ENCODE data around the gene ZMYM4. TPM values are rescaled to one million over a fixed set of nuclear protein-coding genes. Genes with fewer than 3 reads are reported as not detected.

The ZMYM4 gene
- polyA plus RNA-seq, 1 of the 3 experiments (the other 2 are of a cell fraction), result 12.2 TPM

GRCh38 chr1:35298464-35298863 is 30.0 kb downstream of the ZMYM4 start:
- no peaks in the 10 kb centered on the region for H3K4me1 ChIP-seq (ENCODE audit: control insufficient read depth in 1 of 2, insufficient read depth in 2 of 2, low read depth in 1 of 2, low read length in 1 of 2)
- H3K4me3 ChIP-seq (ENCODE audit: low read depth in 2 of 2, low read length in 1 of 2), result no peak overlapping the region
- no peaks in the 10 kb centered on the region for H3K9me2 ChIP-seq
- H3F3A ChIP-seq (replicated peaks; ENCODE audit: insufficient read depth), result peaks cover 6% of the 10 kb centered on the region
- no peak overlapping the region for H3K27ac ChIP-seq (ENCODE audit: low read depth in 2 of 2, low read length in 1 of 2)
- peak; percentile 44 for DNase-seq
- H4K20me1 ChIP-seq (ENCODE audit: insufficient read depth), result peaks cover 13% of the 10 kb centered on the region; the same call in 1 of the 2 replicates
- CTCF ChIA-PET, result interaction anchor here (0.6 to 2.1 kb wide), 6 partner anchors 8 to 369 kb away, joined by 3 to 7 read pairs (median 4); partner anchors contain the start of gene DLGAP3
- H3K9ac ChIP-seq, result no peak overlapping the region
- H3K27me3 ChIP-seq (ENCODE audit: insufficient read depth), result no peaks in the 10 kb centered on the region
- peaks cover 89% of the 10 kb centered on the region for H3K79me2 ChIP-seq (ENCODE audit: insufficient read depth)
- H3K36me3 ChIP-seq (replicated peaks in 1 of 2; ENCODE audit: control insufficient read depth in 1 of 2, insufficient read depth in 2 of 2, low read length in 1 of 2), result peaks cover 13 to 32% of the 10 kb centered on the region in 2 experiments
- no peak overlapping the region for H2AFZ ChIP-seq (ENCODE audit: low read depth)
- no peaks in the 10 kb centered on the region for H3K9me3 ChIP-seq
- WGBS (ENCODE audit: low lambda C conversion rate), result 63% methylated on average over 2 of the region's 2 CpGs
- H3K4me2 ChIP-seq, result no peak overlapping the region
- TF ChIP-seq TAF1 (IDR thresholded peaks at IDR 0.05; ENCODE audit: borderline replicate concordance, low read depth, low read length) (no peak), GABPA (IDR thresholded peaks at IDR 0.05; ENCODE audit: low read depth) (no peak), FOXJ3 (CRISPR knock-in tag; IDR thresholded peaks at IDR 0.05) (no peak), MAX (IDR thresholded peaks at IDR 0.05; ENCODE audit: low read depth) (no peak), RAD21 (IDR thresholded peaks at IDR 0.05; ENCODE audit: low read length) (peak; percentile 73), FOSL2 (IDR thresholded peaks at IDR 0.05; ENCODE audit: borderline replicate concordance, low read depth) (no peak), EP300 (IDR thresholded peaks at IDR 0.05; ENCODE audit: borderline replicate concordance in 1 of 2, low read depth in 1 of 2, low read length in 1 of 2) (no peak), SMC3 (IDR thresholded peaks at IDR 0.05; ENCODE audit: low read depth, low read length) (peak; percentile 27; the same call in 1 of the 2 replicates), SIN3A (IDR thresholded peaks at IDR 0.05; ENCODE audit: borderline replicate concordance, low read depth, low read length) (no peak), RXRA (IDR thresholded peaks at IDR 0.05; ENCODE audit: borderline replicate concordance, low read depth) (no peak), TCF12 (IDR thresholded peaks at IDR 0.05) (no peak), USF2 (IDR thresholded peaks at IDR 0.05; ENCODE audit: borderline replicate concordance, low read depth, low read length) (no peak), CHD2 (IDR thresholded peaks at IDR 0.05; ENCODE audit: low read length, partially characterized antibody) (no peak)
- TF ChIP-seq, protein P1, sequence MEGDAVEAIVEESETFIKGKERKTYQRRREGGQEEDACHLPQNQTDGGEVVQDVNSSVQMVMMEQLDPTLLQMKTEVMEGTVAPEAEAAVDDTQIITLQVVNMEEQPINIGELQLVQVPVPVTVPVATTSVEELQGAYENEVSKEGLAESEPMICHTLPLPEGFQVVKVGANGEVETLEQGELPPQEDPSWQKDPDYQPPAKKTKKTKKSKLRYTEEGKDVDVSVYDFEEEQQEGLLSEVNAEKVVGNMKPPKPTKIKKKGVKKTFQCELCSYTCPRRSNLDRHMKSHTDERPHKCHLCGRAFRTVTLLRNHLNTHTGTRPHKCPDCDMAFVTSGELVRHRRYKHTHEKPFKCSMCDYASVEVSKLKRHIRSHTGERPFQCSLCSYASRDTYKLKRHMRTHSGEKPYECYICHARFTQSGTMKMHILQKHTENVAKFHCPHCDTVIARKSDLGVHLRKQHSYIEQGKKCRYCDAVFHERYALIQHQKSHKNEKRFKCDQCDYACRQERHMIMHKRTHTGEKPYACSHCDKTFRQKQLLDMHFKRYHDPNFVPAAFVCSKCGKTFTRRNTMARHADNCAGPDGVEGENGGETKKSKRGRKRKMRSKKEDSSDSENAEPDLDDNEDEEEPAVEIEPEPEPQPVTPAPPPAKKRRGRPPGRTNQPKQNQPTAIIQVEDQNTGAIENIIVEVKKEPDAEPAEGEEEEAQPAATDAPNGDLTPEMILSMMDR (IDR thresholded peaks at IDR 0.05), result peak; percentile 64
- POLR2A ChIA-PET, result no interaction called here

DNA sequence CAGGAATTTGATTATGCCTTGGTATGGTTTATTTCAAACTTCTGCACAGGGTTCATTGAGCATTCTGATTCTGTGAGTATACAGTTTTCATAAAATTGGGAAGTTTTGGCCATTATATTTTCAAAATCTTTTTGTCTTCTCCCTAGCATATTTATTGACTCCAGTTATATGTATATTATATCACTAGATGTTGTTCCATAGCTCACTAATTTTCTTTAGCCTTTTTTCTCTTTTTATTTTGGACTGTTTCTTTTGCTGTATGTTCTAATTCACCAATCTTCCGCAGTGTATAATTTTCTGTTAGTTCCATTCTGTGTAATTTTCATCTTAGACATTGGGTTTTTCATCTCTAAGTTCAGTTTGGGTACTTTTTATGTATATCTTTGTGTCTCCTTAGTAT is 31.9 kb downstream of the ZMYM4 start:
- DNase-seq, result no peak
- no peaks in the 10 kb centered on the region for H3K4me1 ChIP-seq (ENCODE audit: control insufficient read depth in 1 of 2, insufficient read depth in 2 of 2, low read depth in 1 of 2, low read length in 1 of 2)
- POLR2A ChIA-PET, result no interaction called here
- H3K36me3 ChIP-seq (replicated peaks in 1 of 2; ENCODE audit: control insufficient read depth in 1 of 2, insufficient read depth in 2 of 2, low read length in 1 of 2), result peaks cover 11 to 31% of the 10 kb centered on the region in 2 experiments
- H3K9me3 ChIP-seq, result no peaks in the 10 kb centered on the region
- no peak overlapping the region for H2AFZ ChIP-seq (ENCODE audit: low read depth)
- no peaks in the 10 kb centered on the region for H3K27me3 ChIP-seq (ENCODE audit: insufficient read depth)
- H3K9ac ChIP-seq, result no peak overlapping the region
- H3K79me2 ChIP-seq (ENCODE audit: insufficient read depth), result peaks cover 89% of the 10 kb centered on the region
- H3K4me3 ChIP-seq (ENCODE audit: low read depth in 2 of 2, low read length in 1 of 2), result no peak overlapping the region
- H3K9me2 ChIP-seq, result no peaks in the 10 kb centered on the region
- no peak overlapping the region for H3K27ac ChIP-seq (ENCODE audit: low read depth in 2 of 2, low read length in 1 of 2)
- H4K20me1 ChIP-seq (ENCODE audit: insufficient read depth), result peaks cover 21% of the 10 kb centered on the region; the same call in 1 of the 2 replicates
- 95% methylated on average over 1 of the region's 1 CpG for WGBS (ENCODE audit: low lambda C conversion rate)
- CTCF ChIA-PET, result interaction anchor here (1.0 to 1.6 kb wide), 2 partner anchors 25 to 99 kb away, joined by 3 to 4 read pairs; no protein-coding TSS in a partner anchor
- no peak overlapping the region for H3K4me2 ChIP-seq
- H3F3A ChIP-seq (replicated peaks; ENCODE audit: insufficient read depth), result peaks cover 6% of the 10 kb centered on the region
- TF ChIP-seq, protein P2, sequence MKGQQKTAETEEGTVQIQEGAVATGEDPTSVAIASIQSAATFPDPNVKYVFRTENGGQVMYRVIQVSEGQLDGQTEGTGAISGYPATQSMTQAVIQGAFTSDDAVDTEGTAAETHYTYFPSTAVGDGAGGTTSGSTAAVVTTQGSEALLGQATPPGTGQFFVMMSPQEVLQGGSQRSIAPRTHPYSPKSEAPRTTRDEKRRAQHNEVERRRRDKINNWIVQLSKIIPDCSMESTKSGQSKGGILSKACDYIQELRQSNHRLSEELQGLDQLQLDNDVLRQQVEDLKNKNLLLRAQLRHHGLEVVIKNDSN (IDR thresholded peaks at IDR 0.05; ENCODE audit: borderline replicate concordance, low read depth), result no peak
- TF ChIP-seq, protein P3, sequence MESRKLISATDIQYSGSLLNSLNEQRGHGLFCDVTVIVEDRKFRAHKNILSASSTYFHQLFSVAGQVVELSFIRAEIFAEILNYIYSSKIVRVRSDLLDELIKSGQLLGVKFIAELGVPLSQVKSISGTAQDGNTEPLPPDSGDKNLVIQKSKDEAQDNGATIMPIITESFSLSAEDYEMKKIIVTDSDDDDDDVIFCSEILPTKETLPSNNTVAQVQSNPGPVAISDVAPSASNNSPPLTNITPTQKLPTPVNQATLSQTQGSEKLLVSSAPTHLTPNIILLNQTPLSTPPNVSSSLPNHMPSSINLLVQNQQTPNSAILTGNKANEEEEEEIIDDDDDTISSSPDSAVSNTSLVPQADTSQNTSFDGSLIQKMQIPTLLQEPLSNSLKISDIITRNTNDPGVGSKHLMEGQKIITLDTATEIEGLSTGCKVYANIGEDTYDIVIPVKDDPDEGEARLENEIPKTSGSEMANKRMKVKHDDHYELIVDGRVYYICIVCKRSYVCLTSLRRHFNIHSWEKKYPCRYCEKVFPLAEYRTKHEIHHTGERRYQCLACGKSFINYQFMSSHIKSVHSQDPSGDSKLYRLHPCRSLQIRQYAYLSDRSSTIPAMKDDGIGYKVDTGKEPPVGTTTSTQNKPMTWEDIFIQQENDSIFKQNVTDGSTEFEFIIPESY (IDR thresholded peaks at IDR 0.05; ENCODE audit: borderline replicate concordance, low read depth), result no peak
- no peak for TF ChIP-seq MXI1 (IDR thresholded peaks at IDR 0.05; ENCODE audit: low read depth, low read length)
- TF ChIP-seq YY1 (IDR thresholded peaks at IDR 0.05; ENCODE audit: low read depth), result no peak
- TF ChIP-seq FOXM1 (IDR thresholded peaks at IDR 0.05; ENCODE audit: low read depth), result no peak
- TF ChIP-seq EP300 (IDR thresholded peaks at IDR 0.05; ENCODE audit: borderline replicate concordance in 1 of 2, low read depth in 1 of 2, low read length in 1 of 2), result no peak
- TF ChIP-seq GABPA (IDR thresholded peaks at IDR 0.05; ENCODE audit: low read depth), result no peak
- TF ChIP-seq EZH2phosphoT487 (IDR thresholded peaks at IDR 0.05; ENCODE audit: borderline replicate concordance, low read depth), result no peak
- TF ChIP-seq RFX5 (IDR thresholded peaks at IDR 0.05; ENCODE audit: low read length), result no peak
- TF ChIP-seq POLR2AphosphoS5 (IDR thresholded peaks at IDR 0.05; ENCODE audit: low read depth, low read length), result no peak
- TF ChIP-seq FOXJ3 (CRISPR knock-in tag; IDR thresholded peaks at IDR 0.05), result no peak
- no peak for TF ChIP-seq ELF1 (IDR thresholded peaks at IDR 0.05)
